Hematopoietic multipotent progenitor cell treated with erythropoietin and hydrocortisone succinate and interleukin-3 and kit ligand, for 6 days (in vitro differentiated cells): ENCODE results near the gene LRRK1.

Source experiments
- DNase-seq: peaks from one replicate; pipeline ENCODE4 v3.0.0-alpha.2; 2015

Gene LRRK1

GRCh38 chr15:101008158-101009139, 89.3 kb downstream of the LRRK1 start:
- peak; percentile 89 for DNase-seq

GRCh38 chr15:101009176-101009575, 90.0 kb downstream of the LRRK1 start:
- no peak for DNase-seq

GRCh38 chr15:101010781-101011180, 91.6 kb downstream of the LRRK1 start:
- no peak for DNase-seq

GRCh38 chr15:101012326-101013200, 93.4 kb downstream of the LRRK1 start:
- DNase-seq, result no peak

GRCh38 chr15:101013201-101013550, 94.0 kb downstream of the LRRK1 start:
- DNase-seq, result no peak

GRCh38 chr15:101013769-101014675, 94.9 kb downstream of the LRRK1 start:
- DNase-seq, result no peak

- DNase-seq, result peak; percentile 75
These were observed 96.0 kb downstream of the LRRK1 start for GRCh38 chr15:101014921-101015841.

GRCh38 chr15:101016581-101016980, 97.4 kb downstream of the LRRK1 start:
- DNase-seq, result no peak

- peak; percentile 16 for DNase-seq
These were observed 98.1 kb downstream of the LRRK1 start for GRCh38 chr15:101017093-101017754.

GRCh38 chr15:101018016-101018415, 98.9 kb downstream of the LRRK1 start:
- DNase-seq, result no peak

GRCh38 chr15:101018450-101018849, 99.3 kb downstream of the LRRK1 start:
- DNase-seq, result no peak

- DNase-seq, result no peak
These were observed 100.3 kb downstream of the LRRK1 start for GRCh38 chr15:101019366-101019896.

- no peak for DNase-seq
These were observed 101.3 kb downstream of the LRRK1 start for GRCh38 chr15:101020451-101020850.

GRCh38 chr15:101020945-101021344, 101.8 kb downstream of the LRRK1 start:
- DNase-seq, result no peak

GRCh38 chr15:101022306-101022705, 103.1 kb downstream of the LRRK1 start:
- DNase-seq, result no peak

GRCh38 chr15:101022876-101023275, 103.7 kb downstream of the LRRK1 start:
- DNase-seq, result no peak

- DNase-seq, result no peak
These were observed 104.4 kb downstream of the LRRK1 start for GRCh38 chr15:101023501-101024072.

GRCh38 chr15:101024073-101024695, 105.0 kb downstream of the LRRK1 start:
- no peak for DNase-seq

- no peak for DNase-seq
These were observed 105.7 kb downstream of the LRRK1 start for GRCh38 chr15:101024706-101025500.
